Measurements from ENCODE around the gene RNU5B-1.

RNU5B-1 gene

GRCh38 chr15:65289261-65289854 lies 15.1 kb upstream of the RNU5B-1 start:
- no peak for DNase-seq (ENCODE audit: low spot score)

- DNase-seq (ENCODE audit: low spot score): no peak
Measured at GRCh38 chr15:65290228-65290627, 14.2 kb upstream of the RNU5B-1 start.

- DNase-seq (ENCODE audit: low spot score): no peak
Measured at GRCh38 chr15:65292938-65293518, 11.4 kb upstream of the RNU5B-1 start.

- no peak for DNase-seq (ENCODE audit: low spot score)
Measured at GRCh38 chr15:65298731-65299130, 5.7 kb upstream of the RNU5B-1 start.

- DNase-seq (ENCODE audit: low spot score): no peak
Measured at GRCh38 chr15:65300924-65301441, 3.5 kb upstream of the RNU5B-1 start.

- no peak for DNase-seq (ENCODE audit: low spot score)
Measured at GRCh38 chr15:65302061-65302460, 2.4 kb upstream of the RNU5B-1 start.

- peak; percentile 47 for DNase-seq (ENCODE audit: low spot score)
Measured at GRCh38 chr15:65303687-65304380, 643 bp upstream of the RNU5B-1 start.

GRCh38 chr15:65305150-65305758 lies 777 bp downstream of the RNU5B-1 start:
- DNase-seq (ENCODE audit: low spot score): no peak

GRCh38 chr15:65305776-65306175 lies 1.3 kb downstream of the RNU5B-1 start:
- DNase-seq (ENCODE audit: low spot score): no peak

GRCh38 chr15:65306551-65306950 lies 2.1 kb downstream of the RNU5B-1 start:
- DNase-seq (ENCODE audit: low spot score): no peak

- no peak for DNase-seq (ENCODE audit: low spot score)
Measured at GRCh38 chr15:65307978-65308377, 3.5 kb downstream of the RNU5B-1 start.

GRCh38 chr15:65309882-65310418 lies 5.5 kb downstream of the RNU5B-1 start:
- no peak for DNase-seq (ENCODE audit: low spot score)

- no peak for DNase-seq (ENCODE audit: low spot score)
Measured at GRCh38 chr15:65310431-65311137, 6.1 kb downstream of the RNU5B-1 start.

GRCh38 chr15:65311760-65312159 lies 7.3 kb downstream of the RNU5B-1 start:
- no peak for DNase-seq (ENCODE audit: low spot score)

GRCh38 chr15:65312400-65312916 lies 8.0 kb downstream of the RNU5B-1 start:
- DNase-seq (ENCODE audit: low spot score): no peak

- DNase-seq (ENCODE audit: low spot score): peak; percentile 93
Measured at GRCh38 chr15:65318870-65319356, 14.4 kb downstream of the RNU5B-1 start.

- DNase-seq (ENCODE audit: low spot score): no peak
Measured at GRCh38 chr15:65323071-65323511, 18.6 kb downstream of the RNU5B-1 start.

GRCh38 chr15:65326117-65326526 lies 21.6 kb downstream of the RNU5B-1 start:
- DNase-seq (ENCODE audit: low spot score): no peak

GRCh38 chr15:65326818-65327217 lies 22.3 kb downstream of the RNU5B-1 start:
- no peak for DNase-seq (ENCODE audit: low spot score)

- no peak for DNase-seq (ENCODE audit: low spot score)
Measured at GRCh38 chr15:65327651-65328393, 23.3 kb downstream of the RNU5B-1 start.
